Astrocyte (in vitro differentiated cells and primary cell): ENCODE data around the gene UBAC1. TPM values are rescaled to one million over a fixed set of nuclear protein-coding genes. Genes with fewer than 3 reads are reported as not detected.

Source experiments
- DNase-seq: peaks from one replicate; pipeline ENCODE4 v3.0.0-alpha.2; 2010; ENCODE audit warnings: low read depth
- FAIRE-seq: peaks from 2 replicates; lab custom pipeline; 2011; peaks lifted over from hg19 to GRCh38; lab: Jason Lieb, UNC
- H2AFZ ChIP-seq: 2 replicates; pipeline ENCODE4 v1.6.0; 2012; ENCODE audit warnings: low read depth, low read length, inconsistent platforms
- H3K27ac ChIP-seq: 2 replicates; pipeline ENCODE4 v1.5.1; 2011; ENCODE audit warnings: low read depth, low read length, inconsistent platforms
- H3K27me3 ChIP-seq: 2 replicates; pipeline ENCODE4 v1.6.0; 2011; ENCODE audit warnings: low read length, inconsistent platforms; ENCODE audit not compliant: insufficient read depth
- H3K36me3 ChIP-seq: 2 replicates; pipeline ENCODE4 v1.5.1; 2011; ENCODE audit warnings: low read length, inconsistent platforms; ENCODE audit not compliant: insufficient read depth
- H3K4me1 ChIP-seq: 2 replicates; pipeline ENCODE4 v1.5.1; 2011; ENCODE audit warnings: low read length, inconsistent platforms; ENCODE audit not compliant: insufficient read depth
- H3K4me2 ChIP-seq: 2 replicates; pipeline ENCODE4 v1.6.0; 2012; ENCODE audit warnings: low read length, inconsistent platforms
- H3K4me3 ChIP-seq: 2 replicates; pipeline ENCODE4 v1.5.1; 2011; ENCODE audit warnings: low read depth, mild to moderate bottlenecking, low read length, inconsistent platforms; ENCODE audit not compliant: insufficient read depth
- H3K79me2 ChIP-seq: 2 replicates; pipeline ENCODE4 v1.6.0; 2012; ENCODE audit warnings: mild to moderate bottlenecking, low read length, inconsistent platforms; ENCODE audit not compliant: insufficient read depth
- H3K9ac ChIP-seq: 2 replicates; pipeline ENCODE4 v1.6.0; 2012; ENCODE audit warnings: mild to moderate bottlenecking, low read length, inconsistent platforms
- H3K9me3 ChIP-seq: 2 replicates; pipeline ENCODE4 v1.5.1; 2012; ENCODE audit warnings: low read depth, mild to moderate bottlenecking, low read length, inconsistent platforms; ENCODE audit not compliant: insufficient read depth
- H4K20me1 ChIP-seq: 2 replicates; pipeline ENCODE4 v1.6.0; 2012; ENCODE audit warnings: low read length, inconsistent platforms; ENCODE audit not compliant: insufficient read depth
- H3K27ac Mint-ChIP-seq: one replicate; pipeline ENCODE4 v1.8.0; 2021; ENCODE audit warnings: mild to moderate bottlenecking, mixed read lengths; ENCODE audit not compliant: unreplicated experiment
- H3K27me3 Mint-ChIP-seq: one replicate; pipeline ENCODE4 v1.8.0; 2021; ENCODE audit warnings: low read depth, mixed read lengths; ENCODE audit not compliant: unreplicated experiment
- H3K36me3 Mint-ChIP-seq: one replicate; pipeline ENCODE4 v1.8.0; 2021; ENCODE audit warnings: low read depth, mixed read lengths; ENCODE audit not compliant: unreplicated experiment
- H3K4me1 Mint-ChIP-seq: one replicate; pipeline ENCODE4 v1.8.0; 2021; ENCODE audit warnings: low read depth, mixed read lengths; ENCODE audit not compliant: unreplicated experiment
- H3K4me3 Mint-ChIP-seq: one replicate; pipeline ENCODE4 v1.8.0; 2021; ENCODE audit warnings: mild to moderate bottlenecking, moderate library complexity, mixed read lengths; ENCODE audit not compliant: unreplicated experiment
- H3K9me3 Mint-ChIP-seq: one replicate; pipeline ENCODE4 v1.8.0; 2021; ENCODE audit warnings: mild to moderate bottlenecking, mixed read lengths; ENCODE audit not compliant: unreplicated experiment
- CTCF ChIP-seq: IDR thresholded peaks from 2 replicates; pipeline ENCODE4 v1.5.1; 2011; ENCODE audit warnings: low read depth, mild to moderate bottlenecking, inconsistent platforms, low read length, moderate library complexity; ENCODE audit not compliant: insufficient read depth
- EZH2 ChIP-seq: IDR thresholded peaks from 2 replicates; pipeline ENCODE4 v1.6.1; 2012; ENCODE audit warnings: mild to moderate bottlenecking, low read length, inconsistent platforms; ENCODE audit not compliant: insufficient read depth
- total RNA-seq: library from RNA; stranded (reverse); gene quantifications from 2 replicates; pipeline ENCODE4 v1.2.1, GENCODE V29; 2021

UBAC1 gene
- total RNA-seq, 1 donor from 2014 or later: 31.8 TPM

GRCh38 chr9:135984072-135984710 is 23.0 kb upstream of the UBAC1 start:
- no peak overlapping the region for H3K27ac Mint-ChIP-seq
- no peak for FAIRE-seq
- no peaks in the 10 kb centered on the region for H3K36me3 ChIP-seq
- no peaks in the 10 kb centered on the region for H3K79me2 ChIP-seq
- no peak overlapping the region for H3K4me3 ChIP-seq
- no peaks in the 10 kb centered on the region for H4K20me1 ChIP-seq
- no peaks in the 10 kb centered on the region for H3K4me1 ChIP-seq
- no peak for DNase-seq
- H2AFZ ChIP-seq: no peak overlapping the region
- no peak for TF ChIP-seq CTCF
- TF ChIP-seq EZH2: no peak
- no peaks in the 10 kb centered on the region for H3K36me3 Mint-ChIP-seq
- no peak overlapping the region for H3K27ac ChIP-seq
- H3K4me2 ChIP-seq: no peak overlapping the region
- H3K4me3 Mint-ChIP-seq: no peak overlapping the region
- H3K9ac ChIP-seq: no peak overlapping the region
- peaks cover 10% of the 10 kb centered on the region for H3K27me3 ChIP-seq
- H3K4me1 Mint-ChIP-seq: no peaks in the 10 kb centered on the region
- peaks cover 13% of the 10 kb centered on the region for H3K27me3 Mint-ChIP-seq
- H3K9me3 ChIP-seq: no peaks in the 10 kb centered on the region
- no peaks in the 10 kb centered on the region for H3K9me3 Mint-ChIP-seq

DNA sequence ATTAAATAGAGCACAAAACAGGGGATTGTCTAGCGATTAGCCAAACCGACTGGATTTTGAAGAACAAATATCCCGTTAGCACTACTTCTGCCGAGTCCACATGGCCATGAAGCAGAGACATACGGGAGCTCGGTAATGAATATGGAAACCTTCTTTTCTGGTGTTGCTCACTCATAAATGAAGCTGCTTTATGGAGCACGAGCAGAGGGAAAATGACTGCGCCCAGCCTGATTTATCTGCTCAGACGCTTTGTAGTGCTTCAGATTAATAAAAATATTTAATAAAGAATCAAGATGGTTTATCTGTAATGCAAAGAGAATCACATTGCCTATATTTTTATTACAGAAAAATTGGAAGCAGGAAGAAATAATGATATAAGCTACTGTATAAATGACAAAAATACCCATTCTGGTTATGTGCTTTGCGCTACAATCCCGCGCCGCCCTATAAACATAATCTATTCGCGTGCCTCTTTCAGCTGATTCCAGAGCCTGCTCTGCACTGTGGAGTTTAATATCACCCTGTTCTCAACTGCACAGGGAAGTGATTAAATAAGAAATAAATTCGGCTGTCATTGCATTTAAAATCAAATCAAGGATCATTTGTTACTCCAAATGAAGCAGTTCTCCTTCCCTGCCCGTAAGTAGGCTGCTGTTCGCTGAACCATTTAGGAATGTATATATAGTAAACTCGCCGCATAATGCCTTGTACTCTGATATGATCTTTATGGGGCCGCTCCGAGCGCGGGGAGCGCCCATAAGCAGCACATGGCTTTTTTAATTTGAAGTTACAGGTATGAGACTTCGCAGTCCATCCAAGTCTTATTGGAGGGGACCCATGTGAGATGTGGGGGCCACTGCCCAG is 22.3 kb upstream of the UBAC1 start:
- H3K9me3 Mint-ChIP-seq: no peaks in the 10 kb centered on the region
- Histone ChIP-seq H3K36me3 (no peaks in the 10 kb centered on the region), H3K79me2 (no peaks in the 10 kb centered on the region), H3K4me2 (no peak overlapping the region), H3K9me3 (no peaks in the 10 kb centered on the region), H2AFZ (no peak overlapping the region), H3K4me1 (no peaks in the 10 kb centered on the region), H3K9ac (no peak overlapping the region), H3K27ac (no peak overlapping the region), H4K20me1 (no peaks in the 10 kb centered on the region), H3K27me3 (peaks cover 10% of the 10 kb centered on the region), H3K4me3 (no peak overlapping the region)
- no peaks in the 10 kb centered on the region for H3K4me1 Mint-ChIP-seq
- no peak overlapping the region for H3K4me3 Mint-ChIP-seq
- no peaks in the 10 kb centered on the region for H3K36me3 Mint-ChIP-seq
- FAIRE-seq: no peak
- TF ChIP-seq CTCF (no peak), EZH2 (no peak)
- H3K27ac Mint-ChIP-seq: no peak overlapping the region
- DNase-seq: no peak
- peaks cover 17% of the 10 kb centered on the region for H3K27me3 Mint-ChIP-seq
